A549 (cell line): ENCODE results near the gene HSPG2. TPM values are rescaled to one million over a fixed set of nuclear protein-coding genes. Genes with fewer than 3 reads are reported as not detected.

ENCODE experiments used
- ATAC-seq, 2 experiments: fragments of 200-7000 bp in 1 of 2; fragments of >200 bp in 1 of 2; cut with Nextera tagmentation in 1 of 2; cut with Tn5 transposase in 1 of 2; 3 replicates each; pipeline versions ENCODE4 v1.8.0 to v1.9.1; 2018 to 2020; ENCODE audit warnings: mild to moderate bottlenecking in 1 of 2, moderate library complexity in 1 of 2
- CTCF ChIA-PET: fragments of 300-600 bp; sonication (Branson Sonifier 250); formaldehyde crosslinking; extraction: SDS; loops from one replicate; lab custom pipeline; 2021; ENCODE audit warnings: antibody characterized with exemption, inconsistent platforms; lab: Yijun Ruan, JAX
- POLR2A ChIA-PET: fragments of 350-600 bp; formaldehyde crosslinking; extraction: SDS; loops from one replicate; lab custom pipeline; 2021; ENCODE audit warnings: antibody characterized with exemption, inconsistent platforms; lab: Yijun Ruan, JAX
- DNase-seq, 2 experiments: peaks; one replicate each; pipeline versions ENCODE4 v3.0.0 to v3.0.0-alpha.2; 2011 to 2016; ENCODE audit warnings: low read depth in 1 of 2, low spot score in 1 of 2
- FAIRE-seq: peaks from 2 replicates; lab custom pipeline; 2011; peaks lifted over from hg19 to GRCh38; lab: Jason Lieb, UNC
- H3K27ac ChIP-seq, 2 experiments: fragments of >200 bp; sonication (Bioruptor Twin); formaldehyde crosslinking; 3 replicates each; pipeline ENCODE4 v1.5.1; 2016 to 2017
- H3K4me1 ChIP-seq: fragments of >200 bp; sonication (Bioruptor Twin); formaldehyde crosslinking; 3 replicates; pipeline ENCODE4 v1.6.1; 2016
- H3K4me2 ChIP-seq: fragments of >200 bp; sonication (Bioruptor Twin); formaldehyde crosslinking; 3 replicates; pipeline ENCODE4 v1.6.1; 2016
- H3K4me3 ChIP-seq: fragments of >200 bp; sonication (Bioruptor Twin); formaldehyde crosslinking; 3 replicates; pipeline ENCODE4 v1.5.1; 2016
- H3K9me3 ChIP-seq: fragments of >200 bp; sonication (Bioruptor Twin); formaldehyde crosslinking; 3 replicates; pipeline ENCODE4 v1.6.1; 2016
- CHD2 ChIP-seq: fragments of 150-350 bp; IDR thresholded peaks from 2 replicates; pipeline ENCODE4 v1.6.1; 2014; ENCODE audit warnings: low read length; ENCODE audit not compliant: partially characterized antibody
- EHF ChIP-seq: fragments of 250-450 bp; sonication (Bioruptor Pico); IDR thresholded peaks from 2 replicates; pipeline ENCODE4 v1.5.0; 2020; ENCODE audit warnings: mild to moderate bottlenecking
- ESRRA ChIP-seq: fragments of 150-350 bp; IDR thresholded peaks from 2 replicates; pipeline ENCODE4 v1.6.1; 2014; ENCODE audit warnings: mild to moderate bottlenecking, low read length, borderline replicate concordance
- GATA3 ChIP-seq: IDR thresholded peaks from 2 replicates; pipeline ENCODE4 v1.6.1; 2012; ENCODE audit warnings: borderline replicate concordance
- HDAC2 ChIP-seq: fragments of 200-600 bp; sonication (generic); IDR thresholded peaks from 2 replicates; pipeline ENCODE4 v1.6.1; 2016
- JUN ChIP-seq, 2 experiments: fragments of >200 bp; sonication (Bioruptor Twin); formaldehyde crosslinking; IDR thresholded peaks; 2 replicates in 1 of 2; 3 replicates in 1 of 2; pipeline ENCODE4 v1.6.1; 2016 to 2017
- KDM1A ChIP-seq: fragments of 200-600 bp; sonication (generic); IDR thresholded peaks from 2 replicates; pipeline ENCODE4 v1.6.1; 2016; ENCODE audit warnings: low read depth, mild to moderate bottlenecking
- KDM5A ChIP-seq: fragments of 200-600 bp; sonication (generic); IDR thresholded peaks from 2 replicates; pipeline ENCODE4 v1.6.1; 2016; ENCODE audit warnings: antibody characterized with exemption, mild to moderate bottlenecking
- MAZ ChIP-seq: fragments of 150-350 bp; IDR thresholded peaks from 2 replicates; pipeline ENCODE4 v1.6.1; 2014; ENCODE audit warnings: antibody characterized with exemption, low read depth, low read length, borderline replicate concordance
- NFE2L2 ChIP-seq: fragments of 150-350 bp; conservative IDR thresholded peaks from 2 replicates; pipeline ENCODE4 v1.6.1; 2014; ENCODE audit warnings: low read length
- NPAS2 ChIP-seq: fragments of 250-450 bp; sonication (Bioruptor Pico); IDR thresholded peaks from 2 replicates; pipeline ENCODE4 v1.8.0; 2022; ENCODE audit warnings: mild to moderate bottlenecking, moderate library complexity, borderline replicate concordance
- PHF8 ChIP-seq: fragments of 200-600 bp; sonication (generic); IDR thresholded peaks from 2 replicates; pipeline ENCODE4 v1.6.1; 2016; ENCODE audit warnings: low read depth, mild to moderate bottlenecking, antibody characterized with exemption, moderate library complexity, borderline replicate concordance
- POLR2AphosphoS2 ChIP-seq: conservative IDR thresholded peaks from 2 replicates; pipeline ENCODE4 v1.6.1; 2012; ENCODE audit warnings: low read length, improper control_type of control experiment, inconsistent platforms
- RARB ChIP-seq: fragments of 250-450 bp; sonication (Bioruptor Pico); IDR thresholded peaks from 2 replicates; pipeline ENCODE4 v1.8.0; 2021; ENCODE audit warnings: mild to moderate bottlenecking, moderate library complexity
- RFX5 ChIP-seq: fragments of 450-650 bp; IDR thresholded peaks from 2 replicates; pipeline ENCODE4 v1.7.1; 2014; ENCODE audit warnings: antibody characterized with exemption, mild to moderate bottlenecking, moderate library complexity
- SMC3 ChIP-seq: fragments of >200 bp; sonication (Bioruptor Twin); formaldehyde crosslinking; IDR thresholded peaks from 3 replicates; pipeline ENCODE4 v1.6.1; 2018; ENCODE audit warnings: inconsistent platforms
- TP53 ChIP-seq: fragments of 250-450 bp; sonication (Bioruptor Pico); IDR thresholded peaks from 2 replicates; pipeline ENCODE4 v1.5.0; 2021; ENCODE audit warnings: mild to moderate bottlenecking, moderate library complexity
- ZFP36 ChIP-seq: fragments of 450-650 bp; IDR thresholded peaks from 2 replicates; pipeline ENCODE4 v1.6.1; 2014; ENCODE audit warnings: borderline replicate concordance; ENCODE audit not compliant: partially characterized antibody
- ZNF302 ChIP-seq: fragments of 250-450 bp; sonication (Bioruptor Pico); IDR thresholded peaks from 2 replicates; pipeline ENCODE4 v1.9.0; 2021; ENCODE audit warnings: inconsistent platforms, mild to moderate bottlenecking, moderate library complexity
- WGBS: methylation state at CpG from one replicate; pipeline ENCODE4 v1.1.6; 2017; ENCODE audit errors: missing lambda C conversion rate; 5-methylcytosine and 5-hydroxymethylcytosine counted together
- polyA plus RNA-seq, 4 experiments: library from polyadenylated mRNA; depleted of rRNA in 3 of 4; stranded (reverse); fragments of >200 nt; fragmentation: RNase III in 1 of 4; extraction: RNeasy Plus Mini Kit Qiagen cat#74134 plus additional on column Dnase treatment in 1 of 4; gene quantifications; 2 replicates in 3 of 4; 3 replicates in 1 of 4; pipeline ENCODE4 v1.2.3, GENCODE V29; 2011 to 2017
- TF ChIP-seq, protein P1 (sequence below): fragments of 250-450 bp; sonication (Bioruptor Pico); IDR thresholded peaks from 2 replicates; pipeline ENCODE4 v1.5.0; 2020; ENCODE audit warnings: low read depth, mild to moderate bottlenecking, moderate library complexity
- TF ChIP-seq, protein P2 (sequence below): fragments of 450-650 bp; IDR thresholded peaks from 2 replicates; pipeline ENCODE4 v1.6.1; 2014; ENCODE audit warnings: antibody characterized with exemption
- TF ChIP-seq, protein P3 (sequence below): fragments of >200 bp; sonication (Bioruptor Twin); formaldehyde crosslinking; IDR thresholded peaks from 3 replicates; pipeline ENCODE4 v1.5.1; 2016

HSPG2 gene
- polyA plus RNA-seq, 2 of the 4 experiments (the other 2 are of a cell fraction) = 7.0 to 42.7 TPM

DNA sequence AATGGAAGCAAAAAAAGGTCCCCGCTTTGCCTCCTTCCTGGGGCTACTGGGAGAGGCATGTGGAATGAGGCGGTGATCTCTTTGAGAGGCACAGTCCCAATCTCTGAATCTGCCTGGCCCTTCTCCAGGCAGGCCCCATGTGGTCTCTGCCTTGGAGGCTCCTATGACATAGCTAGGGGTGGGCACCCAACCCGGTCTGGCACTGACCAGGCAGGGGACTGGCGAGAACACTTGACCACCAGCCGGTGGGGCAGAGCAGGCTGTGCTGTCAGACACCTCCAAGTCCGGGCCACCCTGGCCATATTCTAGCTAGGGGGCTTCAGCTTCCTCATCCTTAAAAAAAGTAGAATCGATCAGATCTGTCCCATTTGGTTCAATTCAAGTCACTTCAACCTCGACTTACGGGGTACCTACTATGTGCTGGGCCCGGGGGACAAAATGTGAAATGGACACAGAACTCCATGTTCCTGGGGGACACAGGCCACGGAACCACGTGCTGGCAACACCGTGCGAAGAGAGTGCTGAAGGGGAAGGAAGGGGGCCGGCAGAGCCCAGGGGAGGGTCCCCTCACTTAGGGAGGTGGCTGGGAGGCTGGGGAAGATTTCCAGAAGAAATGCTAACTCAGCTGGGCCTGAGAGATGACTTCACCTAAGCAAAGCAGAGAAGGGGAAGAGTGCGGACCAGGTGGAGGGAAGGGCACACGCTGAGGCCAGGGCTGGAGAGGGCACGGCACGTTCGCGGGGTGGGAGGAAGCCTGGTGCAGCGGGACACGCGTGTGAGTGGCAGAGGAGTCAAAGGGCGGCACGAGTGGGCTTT, 33.3 kb downstream of the HSPG2 start:
- Histone ChIP-seq H3K9me3 (no peaks in the 10 kb centered on the region), H3K4me2 (no peak overlapping the region), H3K27ac (peak overlapping the region in 1 of 2 experiments; percentile 36; a peak in 1 of 6 replicates), H3K4me1 (peaks cover 14% of the 10 kb centered on the region; the same call in 2 of the 3 replicates), H3K4me3 (no peak overlapping the region)
- ATAC-seq (no peak), FAIRE-seq (no peak), DNase-seq (no peak)
- ChIA-PET CTCF (no interaction called here), POLR2A (no interaction called here)
- TF ChIP-seq, protein P1, sequence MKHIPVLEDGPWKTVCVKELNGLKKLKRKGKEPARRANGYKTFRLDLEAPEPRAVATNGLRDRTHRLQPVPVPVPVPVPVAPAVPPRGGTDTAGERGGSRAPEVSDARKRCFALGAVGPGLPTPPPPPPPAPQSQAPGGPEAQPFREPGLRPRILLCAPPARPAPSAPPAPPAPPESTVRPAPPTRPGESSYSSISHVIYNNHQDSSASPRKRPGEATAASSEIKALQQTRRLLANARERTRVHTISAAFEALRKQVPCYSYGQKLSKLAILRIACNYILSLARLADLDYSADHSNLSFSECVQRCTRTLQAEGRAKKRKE (CRISPR knock-in tag) = no peak
- 94% methylated on average over 25 of the region's 26 CpGs for WGBS

DNA sequence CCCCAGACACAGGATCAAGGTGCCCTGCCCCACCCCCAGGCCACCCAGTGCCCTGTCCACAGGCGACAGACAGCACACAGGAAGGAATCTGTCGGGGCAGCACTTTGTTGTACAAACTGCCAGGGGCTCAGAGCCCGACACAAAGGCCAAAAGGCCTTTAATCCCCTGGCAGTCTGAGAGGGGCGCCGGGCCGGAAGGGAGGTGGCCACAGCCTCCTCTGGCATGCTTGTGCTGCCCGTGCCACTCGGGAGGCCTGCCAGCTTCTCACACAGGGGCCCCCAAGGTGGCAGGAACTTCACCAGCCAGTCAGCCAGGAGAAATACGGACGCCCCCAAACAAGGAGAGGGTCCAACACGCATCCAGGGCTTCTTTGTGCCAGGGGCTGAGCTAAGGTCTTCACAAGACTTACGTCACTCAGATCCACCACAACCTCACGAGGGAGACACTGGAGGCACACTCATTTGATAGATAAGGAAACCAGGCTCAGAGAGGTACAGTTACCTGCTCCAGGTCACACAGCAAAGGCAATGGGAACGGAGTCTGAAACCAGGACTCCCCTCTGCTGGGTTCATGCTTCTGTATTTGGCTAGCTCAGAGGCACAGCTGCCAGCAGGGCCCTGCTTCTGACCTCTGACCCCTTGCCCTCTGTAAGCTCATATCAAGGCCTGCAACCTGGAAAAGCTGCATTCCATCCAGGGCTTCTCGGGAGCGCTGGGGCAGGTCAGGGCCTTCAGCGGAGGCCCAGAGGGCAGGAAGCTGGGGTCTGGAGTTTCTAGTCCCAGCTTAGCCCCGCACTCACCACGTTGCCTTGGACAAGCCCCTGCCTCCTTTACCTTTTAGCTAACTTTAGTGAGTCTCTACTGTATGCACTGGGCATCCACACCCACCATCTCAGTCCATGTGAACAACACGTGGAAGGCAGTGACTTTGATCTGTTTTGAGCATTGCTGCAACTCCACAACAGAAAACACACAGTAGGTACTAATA, 34.8 kb downstream of the HSPG2 start:
- CTCF ChIA-PET = no interaction called here
- no peak for FAIRE-seq
- no peak for ATAC-seq
- peak overlapping the region in 1 of 2 experiments; percentile 46; a peak in 1 of 6 replicates for H3K27ac ChIP-seq
- no peaks in the 10 kb centered on the region for H3K9me3 ChIP-seq
- 92% methylated on average over 8 of the region's 20 CpGs for WGBS
- H3K4me1 ChIP-seq = peaks cover 17% of the 10 kb centered on the region; the same call in 2 of the 3 replicates
- no peak for TF ChIP-seq RFX5
- TF ChIP-seq, protein P2, sequence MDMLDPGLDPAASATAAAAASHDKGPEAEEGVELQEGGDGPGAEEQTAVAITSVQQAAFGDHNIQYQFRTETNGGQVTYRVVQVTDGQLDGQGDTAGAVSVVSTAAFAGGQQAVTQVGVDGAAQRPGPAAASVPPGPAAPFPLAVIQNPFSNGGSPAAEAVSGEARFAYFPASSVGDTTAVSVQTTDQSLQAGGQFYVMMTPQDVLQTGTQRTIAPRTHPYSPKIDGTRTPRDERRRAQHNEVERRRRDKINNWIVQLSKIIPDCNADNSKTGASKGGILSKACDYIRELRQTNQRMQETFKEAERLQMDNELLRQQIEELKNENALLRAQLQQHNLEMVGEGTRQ = no peak
- no peak for TF ChIP-seq ZNF302
- peak; percentile 47; the same call in 1 of the 2 replicates for TF ChIP-seq KDM1A
- no peak for TF ChIP-seq KDM5A
- TF ChIP-seq EHF (CRISPR knock-in tag) = no peak
- no peak for TF ChIP-seq GATA3
- TF ChIP-seq RARB (CRISPR knock-in tag) = no peak
- no peak for TF ChIP-seq SMC3
- no peak for TF ChIP-seq CHD2
- TF ChIP-seq ESRRA = no peak
- TF ChIP-seq, protein P3, sequence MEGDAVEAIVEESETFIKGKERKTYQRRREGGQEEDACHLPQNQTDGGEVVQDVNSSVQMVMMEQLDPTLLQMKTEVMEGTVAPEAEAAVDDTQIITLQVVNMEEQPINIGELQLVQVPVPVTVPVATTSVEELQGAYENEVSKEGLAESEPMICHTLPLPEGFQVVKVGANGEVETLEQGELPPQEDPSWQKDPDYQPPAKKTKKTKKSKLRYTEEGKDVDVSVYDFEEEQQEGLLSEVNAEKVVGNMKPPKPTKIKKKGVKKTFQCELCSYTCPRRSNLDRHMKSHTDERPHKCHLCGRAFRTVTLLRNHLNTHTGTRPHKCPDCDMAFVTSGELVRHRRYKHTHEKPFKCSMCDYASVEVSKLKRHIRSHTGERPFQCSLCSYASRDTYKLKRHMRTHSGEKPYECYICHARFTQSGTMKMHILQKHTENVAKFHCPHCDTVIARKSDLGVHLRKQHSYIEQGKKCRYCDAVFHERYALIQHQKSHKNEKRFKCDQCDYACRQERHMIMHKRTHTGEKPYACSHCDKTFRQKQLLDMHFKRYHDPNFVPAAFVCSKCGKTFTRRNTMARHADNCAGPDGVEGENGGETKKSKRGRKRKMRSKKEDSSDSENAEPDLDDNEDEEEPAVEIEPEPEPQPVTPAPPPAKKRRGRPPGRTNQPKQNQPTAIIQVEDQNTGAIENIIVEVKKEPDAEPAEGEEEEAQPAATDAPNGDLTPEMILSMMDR = no peak
- TF ChIP-seq NPAS2 (CRISPR knock-in tag) = no peak
- TF ChIP-seq MAZ = no peak
- peak; percentile 52 for TF ChIP-seq ZFP36
- no peak for TF ChIP-seq HDAC2
- no peak for TF ChIP-seq PHF8
- 0 out of 5 replicates have a peak, but pooled peaks of 1 of the 2 experiments have one; percentile 16 for TF ChIP-seq JUN (IDR thresholded peaks at IDR 0.05)
- no peak for TF ChIP-seq POLR2AphosphoS2
- no peak for TF ChIP-seq TP53 (CRISPR knock-in tag)
- no peak for TF ChIP-seq NFE2L2
- H3K4me2 ChIP-seq = no peak overlapping the region
- DNase-seq = no peak
- POLR2A ChIA-PET = no interaction called here
- no peak overlapping the region for H3K4me3 ChIP-seq
